H1 (cell line): ENCODE data around the gene PTTG2. TPM values are rescaled to one million over a fixed set of nuclear protein-coding genes. Genes with fewer than 3 reads are reported as not detected.

Experiments
- E2F6 ChIP-seq: IDR thresholded peaks from 2 replicates; pipeline ENCODE4 v1.6.1; 2012; ENCODE audit warnings: inconsistent platforms
- EP300 ChIP-seq, 2 experiments: IDR thresholded peaks; 1 replicate in 1 of 2; 2 replicates in 1 of 2; pipeline ENCODE4 v1.6.1; 2011 to 2012; ENCODE audit warnings: low read depth in 2 of 2, low read length in 2 of 2, mild to moderate bottlenecking in 2 of 2, borderline replicate concordance in 1 of 2, inconsistent platforms in 1 of 2, moderate library complexity in 1 of 2
- GABPA ChIP-seq: IDR thresholded peaks from 2 replicates; pipeline ENCODE4 v1.6.1; 2011; ENCODE audit warnings: mild to moderate bottlenecking, low read length, moderate library complexity, borderline replicate concordance; ENCODE audit not compliant: insufficient read depth
- TBP ChIP-seq: IDR thresholded peaks from 2 replicates; pipeline ENCODE4 v1.6.1; 2011; ENCODE audit warnings: low read depth, low read length, improper control_type of control experiment
- polyA plus RNA-seq, 7 experiments: library from polyadenylated mRNA; depleted of rRNA in 3 of 7; stranded (reverse) in 5 of 7; unstranded in 2 of 7; fragments of >200 nt in 5 of 7; fragments of 200-250 nt in 2 of 7; gene quantifications; 1 replicate in 5 of 7; 2 replicates in 1 of 7; 4 replicates in 1 of 7; pipeline versions ENCODE4 v1.2.1 to v1.2.3, GENCODE V29; 2011 to 2013; ENCODE audit warnings: missing spikeins in 2 of 7, mixed read lengths in 2 of 7
- total RNA-seq: library from RNA; stranded (reverse); fragmentation: NEBNext Ultra II Directional; extraction: Animal tissue kit (Norgen Biotek cat#: 25700); gene quantifications from 2 replicates; pipeline ENCODE4 v1.2.1, GENCODE V29; 2021
- TF ChIP-seq, protein P1 (sequence below): fragments of 300-600 bp; sonication (generic); IDR thresholded peaks from 2 replicates; pipeline ENCODE4 v1.7.1; 2012; ENCODE audit warnings: low read length, moderate library complexity, mild to moderate bottlenecking, inconsistent platforms; ENCODE audit not compliant: insufficient replicate concordance

PTTG2 gene
- total and polyA plus RNA-seq, 2 of the 8 experiments (the other 6 are each of a cell fraction or from before 2014, with no cell fraction given): not detected

DNA sequence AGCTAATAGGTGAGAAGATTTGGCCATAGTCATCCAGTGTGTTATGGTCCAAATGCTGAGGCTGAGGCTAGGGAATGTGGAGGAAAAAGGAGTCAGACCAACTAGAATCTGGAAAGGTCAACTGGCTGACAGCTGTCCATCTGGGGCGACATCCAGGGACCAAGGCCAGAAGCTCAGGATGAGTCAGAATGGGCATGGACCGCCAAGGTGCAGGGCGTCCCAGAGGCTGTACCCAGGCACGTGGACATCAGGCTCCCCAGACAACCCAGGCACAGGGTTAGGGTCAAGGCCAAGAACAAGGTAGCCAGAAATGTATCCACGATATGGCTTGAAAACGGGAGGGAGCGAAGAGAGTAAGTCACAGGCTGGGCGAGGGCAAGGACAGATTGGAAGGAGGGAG lies 26.1 kb upstream of the PTTG2 start (continued):
- TF ChIP-seq, protein P1, sequence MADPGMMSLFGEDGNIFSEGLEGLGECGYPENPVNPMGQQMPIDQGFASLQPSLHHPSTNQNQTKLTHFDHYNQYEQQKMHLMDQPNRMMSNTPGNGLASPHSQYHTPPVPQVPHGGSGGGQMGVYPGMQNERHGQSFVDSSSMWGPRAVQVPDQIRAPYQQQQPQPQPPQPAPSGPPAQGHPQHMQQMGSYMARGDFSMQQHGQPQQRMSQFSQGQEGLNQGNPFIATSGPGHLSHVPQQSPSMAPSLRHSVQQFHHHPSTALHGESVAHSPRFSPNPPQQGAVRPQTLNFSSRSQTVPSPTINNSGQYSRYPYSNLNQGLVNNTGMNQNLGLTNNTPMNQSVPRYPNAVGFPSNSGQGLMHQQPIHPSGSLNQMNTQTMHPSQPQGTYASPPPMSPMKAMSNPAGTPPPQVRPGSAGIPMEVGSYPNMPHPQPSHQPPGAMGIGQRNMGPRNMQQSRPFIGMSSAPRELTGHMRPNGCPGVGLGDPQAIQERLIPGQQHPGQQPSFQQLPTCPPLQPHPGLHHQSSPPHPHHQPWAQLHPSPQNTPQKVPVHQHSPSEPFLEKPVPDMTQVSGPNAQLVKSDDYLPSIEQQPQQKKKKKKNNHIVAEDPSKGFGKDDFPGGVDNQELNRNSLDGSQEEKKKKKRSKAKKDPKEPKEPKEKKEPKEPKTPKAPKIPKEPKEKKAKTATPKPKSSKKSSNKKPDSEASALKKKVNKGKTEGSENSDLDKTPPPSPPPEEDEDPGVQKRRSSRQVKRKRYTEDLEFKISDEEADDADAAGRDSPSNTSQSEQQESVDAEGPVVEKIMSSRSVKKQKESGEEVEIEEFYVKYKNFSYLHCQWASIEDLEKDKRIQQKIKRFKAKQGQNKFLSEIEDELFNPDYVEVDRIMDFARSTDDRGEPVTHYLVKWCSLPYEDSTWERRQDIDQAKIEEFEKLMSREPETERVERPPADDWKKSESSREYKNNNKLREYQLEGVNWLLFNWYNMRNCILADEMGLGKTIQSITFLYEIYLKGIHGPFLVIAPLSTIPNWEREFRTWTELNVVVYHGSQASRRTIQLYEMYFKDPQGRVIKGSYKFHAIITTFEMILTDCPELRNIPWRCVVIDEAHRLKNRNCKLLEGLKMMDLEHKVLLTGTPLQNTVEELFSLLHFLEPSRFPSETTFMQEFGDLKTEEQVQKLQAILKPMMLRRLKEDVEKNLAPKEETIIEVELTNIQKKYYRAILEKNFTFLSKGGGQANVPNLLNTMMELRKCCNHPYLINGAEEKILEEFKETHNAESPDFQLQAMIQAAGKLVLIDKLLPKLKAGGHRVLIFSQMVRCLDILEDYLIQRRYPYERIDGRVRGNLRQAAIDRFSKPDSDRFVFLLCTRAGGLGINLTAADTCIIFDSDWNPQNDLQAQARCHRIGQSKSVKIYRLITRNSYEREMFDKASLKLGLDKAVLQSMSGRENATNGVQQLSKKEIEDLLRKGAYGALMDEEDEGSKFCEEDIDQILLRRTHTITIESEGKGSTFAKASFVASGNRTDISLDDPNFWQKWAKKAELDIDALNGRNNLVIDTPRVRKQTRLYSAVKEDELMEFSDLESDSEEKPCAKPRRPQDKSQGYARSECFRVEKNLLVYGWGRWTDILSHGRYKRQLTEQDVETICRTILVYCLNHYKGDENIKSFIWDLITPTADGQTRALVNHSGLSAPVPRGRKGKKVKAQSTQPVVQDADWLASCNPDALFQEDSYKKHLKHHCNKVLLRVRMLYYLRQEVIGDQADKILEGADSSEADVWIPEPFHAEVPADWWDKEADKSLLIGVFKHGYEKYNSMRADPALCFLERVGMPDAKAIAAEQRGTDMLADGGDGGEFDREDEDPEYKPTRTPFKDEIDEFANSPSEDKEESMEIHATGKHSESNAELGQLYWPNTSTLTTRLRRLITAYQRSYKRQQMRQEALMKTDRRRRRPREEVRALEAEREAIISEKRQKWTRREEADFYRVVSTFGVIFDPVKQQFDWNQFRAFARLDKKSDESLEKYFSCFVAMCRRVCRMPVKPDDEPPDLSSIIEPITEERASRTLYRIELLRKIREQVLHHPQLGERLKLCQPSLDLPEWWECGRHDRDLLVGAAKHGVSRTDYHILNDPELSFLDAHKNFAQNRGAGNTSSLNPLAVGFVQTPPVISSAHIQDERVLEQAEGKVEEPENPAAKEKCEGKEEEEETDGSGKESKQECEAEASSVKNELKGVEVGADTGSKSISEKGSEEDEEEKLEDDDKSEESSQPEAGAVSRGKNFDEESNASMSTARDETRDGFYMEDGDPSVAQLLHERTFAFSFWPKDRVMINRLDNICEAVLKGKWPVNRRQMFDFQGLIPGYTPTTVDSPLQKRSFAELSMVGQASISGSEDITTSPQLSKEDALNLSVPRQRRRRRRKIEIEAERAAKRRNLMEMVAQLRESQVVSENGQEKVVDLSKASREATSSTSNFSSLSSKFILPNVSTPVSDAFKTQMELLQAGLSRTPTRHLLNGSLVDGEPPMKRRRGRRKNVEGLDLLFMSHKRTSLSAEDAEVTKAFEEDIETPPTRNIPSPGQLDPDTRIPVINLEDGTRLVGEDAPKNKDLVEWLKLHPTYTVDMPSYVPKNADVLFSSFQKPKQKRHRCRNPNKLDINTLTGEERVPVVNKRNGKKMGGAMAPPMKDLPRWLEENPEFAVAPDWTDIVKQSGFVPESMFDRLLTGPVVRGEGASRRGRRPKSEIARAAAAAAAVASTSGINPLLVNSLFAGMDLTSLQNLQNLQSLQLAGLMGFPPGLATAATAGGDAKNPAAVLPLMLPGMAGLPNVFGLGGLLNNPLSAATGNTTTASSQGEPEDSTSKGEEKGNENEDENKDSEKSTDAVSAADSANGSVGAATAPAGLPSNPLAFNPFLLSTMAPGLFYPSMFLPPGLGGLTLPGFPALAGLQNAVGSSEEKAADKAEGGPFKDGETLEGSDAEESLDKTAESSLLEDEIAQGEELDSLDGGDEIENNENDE: no peak
- TF ChIP-seq TBP (no peak), EP300 (IDR thresholded peaks at IDR 0.05; ENCODE audit: borderline replicate concordance in 1 of 2, low read depth in 2 of 2, low read length in 2 of 2) (no peak), E2F6 (no peak), GABPA (no peak)
